Vagina (tissue), 2 donors: ENCODE measurements around the gene MTCL1.

Experiments used
- POLR2A ChIP-seq, 2 donors: fragments of 450-650 bp; IDR thresholded peaks; one replicate each; pipeline ENCODE4 v1.6.1; 2017; ENCODE audit warnings: antibody characterized with exemption in 2 of 2, mild to moderate bottlenecking in 2 of 2, moderate library complexity in 2 of 2
- POLR2AphosphoS5 ChIP-seq, 2 donors: sonication (generic); formaldehyde crosslinking; IDR thresholded peaks; one replicate each; pipeline ENCODE4 v1.9.0; 2017; ENCODE audit warnings: antibody characterized with exemption in 2 of 2, mild to moderate bottlenecking in 2 of 2, low read depth in 1 of 2; ENCODE audit not compliant: insufficient read depth in 1 of 2
- TF ChIP-seq, protein P1 (sequence below), 3 experiments: fragments of 450-650 bp in 2 of 3; fragments of 200-600 bp in 1 of 3; sonication (generic) in 1 of 3; IDR thresholded peaks; one replicate each; pipeline ENCODE4 v1.5.1; 2017 to 2019; ENCODE audit warnings: antibody characterized with exemption in 3 of 3, mild to moderate bottlenecking in 2 of 3, moderate library complexity in 2 of 3

DNA sequence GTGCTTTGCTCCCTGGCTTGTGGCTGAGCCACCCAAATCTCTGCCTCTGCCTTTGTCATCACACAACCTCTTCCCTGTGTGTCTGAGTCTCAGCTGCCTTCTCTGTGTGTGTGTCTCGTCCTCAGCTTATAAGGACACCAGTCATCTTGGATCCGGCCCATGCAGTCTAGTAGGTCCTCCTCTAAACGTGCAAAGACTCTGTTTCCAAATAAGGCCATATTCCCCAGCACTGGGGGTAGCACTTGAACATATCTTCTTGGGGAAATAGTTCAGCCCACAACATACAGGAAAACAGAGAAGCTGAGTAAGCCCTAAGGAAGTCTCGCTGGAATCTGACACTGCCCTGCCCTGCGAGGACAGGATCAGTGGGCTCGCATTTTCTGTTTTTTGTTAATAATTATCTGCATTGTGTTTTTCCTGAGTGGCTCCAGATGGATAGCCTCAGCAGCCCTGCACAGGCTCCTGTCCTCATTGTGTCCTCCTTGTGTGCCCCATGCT is 42.1 kb downstream of the MTCL1 start:
- no peak for TF ChIP-seq POLR2A (IDR thresholded peaks at IDR 0.05)
- TF ChIP-seq, protein P1, sequence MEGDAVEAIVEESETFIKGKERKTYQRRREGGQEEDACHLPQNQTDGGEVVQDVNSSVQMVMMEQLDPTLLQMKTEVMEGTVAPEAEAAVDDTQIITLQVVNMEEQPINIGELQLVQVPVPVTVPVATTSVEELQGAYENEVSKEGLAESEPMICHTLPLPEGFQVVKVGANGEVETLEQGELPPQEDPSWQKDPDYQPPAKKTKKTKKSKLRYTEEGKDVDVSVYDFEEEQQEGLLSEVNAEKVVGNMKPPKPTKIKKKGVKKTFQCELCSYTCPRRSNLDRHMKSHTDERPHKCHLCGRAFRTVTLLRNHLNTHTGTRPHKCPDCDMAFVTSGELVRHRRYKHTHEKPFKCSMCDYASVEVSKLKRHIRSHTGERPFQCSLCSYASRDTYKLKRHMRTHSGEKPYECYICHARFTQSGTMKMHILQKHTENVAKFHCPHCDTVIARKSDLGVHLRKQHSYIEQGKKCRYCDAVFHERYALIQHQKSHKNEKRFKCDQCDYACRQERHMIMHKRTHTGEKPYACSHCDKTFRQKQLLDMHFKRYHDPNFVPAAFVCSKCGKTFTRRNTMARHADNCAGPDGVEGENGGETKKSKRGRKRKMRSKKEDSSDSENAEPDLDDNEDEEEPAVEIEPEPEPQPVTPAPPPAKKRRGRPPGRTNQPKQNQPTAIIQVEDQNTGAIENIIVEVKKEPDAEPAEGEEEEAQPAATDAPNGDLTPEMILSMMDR (IDR thresholded peaks at IDR 0.05) = no peak
- TF ChIP-seq POLR2AphosphoS5 (IDR thresholded peaks at IDR 0.05; ENCODE audit: insufficient read depth in 1 of 2, low read depth in 1 of 2) = no peak
